Heart right ventricle (tissue), 16 donors: ENCODE results near the gene TRPV5. TPM values are rescaled to one million over a fixed set of nuclear protein-coding genes. Genes with fewer than 3 reads are reported as not detected.

Experiments
- ATAC-seq, 8 donors: fragments of 200-7000 bp; cut with Tn5 transposase; one replicate each; pipeline ENCODE4 v1.9.1; 2020; ENCODE audit warnings: mild to moderate bottlenecking in 8 of 8, moderate library complexity in 8 of 8, moderate number of reproducible peaks in 1 of 8
- DNase-seq, 2 donors: peaks; one replicate each; pipeline ENCODE4 v3.0.0-alpha.2; 2020
- H3K27ac ChIP-seq, 10 donors: fragments of 200-600 bp; sonication (generic) in 2 of 10; one replicate each; pipeline versions ENCODE4 v1.5.0 to v1.8.0; 2020 to 2022; ENCODE audit warnings: mild to moderate bottlenecking in 3 of 10
- H3K27me3 ChIP-seq, 7 donors: fragments of 200-600 bp; one replicate each; pipeline ENCODE4 v1.8.0; 2021 to 2022; ENCODE audit warnings: mild to moderate bottlenecking in 2 of 7
- H3K36me3 ChIP-seq, 9 donors: fragments of 200-600 bp; sonication (generic) in 1 of 9; one replicate each; pipeline versions ENCODE4 v1.5.0 to v1.8.0; 2020 to 2022; ENCODE audit warnings: mild to moderate bottlenecking in 2 of 9
- H3K4me1 ChIP-seq, 9 donors: fragments of 200-600 bp; sonication (generic) in 1 of 9; one replicate each; pipeline versions ENCODE4 v1.5.0 to v1.8.0; 2020 to 2022; ENCODE audit warnings: mild to moderate bottlenecking in 4 of 9
- H3K4me3 ChIP-seq, 10 donors: fragments of 200-600 bp; sonication (generic) in 2 of 10; one replicate each; pipeline versions ENCODE4 v1.5.0 to v1.8.0; 2020 to 2022; ENCODE audit warnings: mild to moderate bottlenecking in 7 of 10, moderate library complexity in 2 of 10
- H3K9me3 ChIP-seq, 11 donors: fragments of 200-600 bp in 10 of 11; sonication (generic) in 2 of 11; one replicate each; pipeline versions ENCODE4 v1.5.0 to v1.8.0; 2013 to 2022; ENCODE audit warnings: mild to moderate bottlenecking in 2 of 11, control low read depth in 1 of 11, moderate library complexity in 1 of 11
- CTCF ChIP-seq, 9 donors: fragments of 200-600 bp; sonication (generic) in 2 of 9; IDR thresholded peaks; one replicate each; pipeline versions ENCODE4 v1.5.0 to v1.8.0; 2021 to 2022; ENCODE audit warnings: antibody characterized with exemption in 9 of 9, mild to moderate bottlenecking in 5 of 9, moderate library complexity in 1 of 9
- WGBS, 2 donors: extraction: QIAGEN DNeasy Blood & Tissue Kit; methylation state at CpG; one replicate each; pipeline ENCODE4 v1.1.7; 2013; ENCODE audit warnings: inconsistent platforms in 1 of 2; 5-methylcytosine and 5-hydroxymethylcytosine counted together
- intact Hi-C, 10 donors: fragments of 100-400 bp; cut with DNase I; formaldehyde crosslinking; loops; one replicate each; pipeline versions ENCODE4 v1.11.1 to v1.14.2; 2022
- polyA plus RNA-seq, 2 donors: library from polyadenylated mRNA; stranded (reverse); fragments of 200-250 nt; gene quantifications; one replicate each; pipeline ENCODE4 v1.2.3, GENCODE V29; 2013
- total RNA-seq, 10 donors: library from RNA; stranded (reverse); fragmentation: NEBNext Ultra II Directional in 3 of 10; extraction: Animal tissue kit (Norgen Biotek cat#: 25700) in 3 of 10; gene quantifications; one replicate each; pipeline versions ENCODE4 v1.2.1 to v1.2.4, GENCODE V29; 2021 to 2023
- donor health status: Arrhythmogenic right ventricular cardiomyopathy.
- donor health status: ischemic (EF 13 %, LVEDD 7.1; RV severe dilation, severe dysfunction).
- donor health status: healthy with polysubstance abuse.
- donor health status: DM: no; HTN: yes; CAD: no.
- donor health status: DM: no; HTN: no; CAD: no.
- donor health status: ischemic (EF 25% LVEDD 6.9; RV normal size, moderate dysfunction).
- donor health status: ischemic (EF 25% LVEDD 5.7; RV mildly dilated, moderate dysfunction).
- donor health status: healthy.
- donor health status: DM: yes; HTN: yes; CAD: no.
- donor health status: Ischemic cardiomyopathy.
- donor health status: ischemic (EF 35%, LVEDD 5.7; RV mildly dilated, moderate dysfunction).
- donor health status: nonischemic (EF 11% LVEDD 7.7; RV severe dilation, severe dysfunction).
- donor health status: DM: yes; HTN: yes; CAD: no.
- donor health status: PGD.
- donor health status: ischemic (EF 29% LVEDD 5.4; RV normal size, mild dysfunction).
- donor health status: nonischemic (EF 23%, LVEDD 6.1; RV moderate dilation, normal function).

TRPV5 gene
- total and polyA plus RNA-seq, 12 donors, result not detected

- no peak overlapping the region for H3K27ac ChIP-seq
- no peaks in the 10 kb centered on the region for H3K9me3 ChIP-seq
- TF ChIP-seq CTCF (IDR thresholded peaks at IDR 0.05), result no peak
- intact Hi-C loops, result no loop called here
- no peaks in the 10 kb centered on the region for H3K36me3 ChIP-seq
- no peak overlapping the region for H3K4me3 ChIP-seq
- ATAC-seq, result no peak
- WGBS, 2 donors, result 78 to 81% methylated on average over 2 of the region's 2 CpGs
- DNase-seq, result no peak
- H3K27me3 ChIP-seq, result peaks cover 0 to 25% (median 0%) of the 10 kb centered on the region in 7 donors
- peaks cover 0 to 21% (median 0%) of the 10 kb centered on the region in 9 donors for H3K4me1 ChIP-seq
These were observed 23.1 kb downstream of the TRPV5 start for GRCh38 chr7:142910481-142910880.

- peaks cover 0 to 25% (median 0%) of the 10 kb centered on the region in 7 donors for H3K27me3 ChIP-seq
- no peak overlapping the region for H3K4me3 ChIP-seq
- WGBS, 2 donors, result 67 to 73% methylated on average over 2 of the region's 2 CpGs
- no peak overlapping the region for H3K27ac ChIP-seq
- TF ChIP-seq CTCF (IDR thresholded peaks at IDR 0.05), result no peak
- intact Hi-C loops, result no loop called here
- ATAC-seq, result no peak
- H3K9me3 ChIP-seq, result peaks cover 0 to 4% (median 0%) of the 10 kb centered on the region in 11 donors
- no peaks in the 10 kb centered on the region for H3K36me3 ChIP-seq
- DNase-seq, result no peak
- H3K4me1 ChIP-seq, result peaks cover 0 to 21% (median 0%) of the 10 kb centered on the region in 9 donors
These were observed 23.5 kb downstream of the TRPV5 start for GRCh38 chr7:142910031-142910433.

DNA sequence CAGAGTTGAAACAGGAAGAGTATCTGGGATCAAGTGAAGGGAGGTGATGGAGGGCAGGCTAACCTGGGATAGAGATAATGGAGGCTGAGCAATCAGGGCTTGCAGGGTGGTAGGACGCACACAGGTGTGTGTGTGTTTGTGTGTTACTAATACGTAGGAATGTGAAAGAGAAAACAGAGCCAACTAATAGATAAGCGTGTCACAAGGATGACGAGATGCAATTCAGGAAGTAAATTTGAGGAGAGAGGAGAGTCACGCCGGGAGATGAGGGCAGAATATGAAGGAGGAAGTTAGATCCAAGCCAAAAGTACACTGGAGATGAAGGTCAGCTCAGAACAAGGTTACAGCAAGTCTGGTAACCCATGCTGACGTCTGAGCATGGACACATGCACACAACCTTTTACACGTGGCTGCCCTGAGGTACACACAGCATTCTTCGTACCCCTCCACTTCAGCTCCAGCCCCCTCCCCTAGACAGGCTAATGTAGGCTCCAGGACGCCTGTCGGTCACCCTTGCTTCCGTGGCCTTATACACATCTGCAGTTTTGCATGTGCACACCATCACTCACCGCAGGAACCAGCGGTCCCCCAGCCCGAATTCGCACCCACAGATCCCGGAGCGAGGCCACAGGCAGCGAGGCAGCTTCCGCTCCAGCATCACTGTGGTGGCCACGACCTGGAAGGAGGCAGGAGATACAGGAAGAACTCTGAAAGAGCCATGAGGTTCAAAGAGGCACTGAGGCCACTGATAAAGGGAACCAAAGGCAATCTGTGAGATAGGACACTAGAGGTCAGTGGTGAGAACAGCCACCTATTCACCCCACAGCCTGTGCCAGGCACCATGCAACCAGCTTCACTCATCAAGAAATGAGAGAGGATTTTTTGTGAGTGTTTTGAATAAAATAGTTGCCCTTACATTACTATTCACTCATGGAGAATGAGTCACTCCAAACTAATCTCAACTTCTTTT lies 24.3 kb downstream of the TRPV5 start:
- H3K27me3 ChIP-seq, result peaks cover 0 to 25% (median 0%) of the 10 kb centered on the region in 7 donors
- WGBS, 2 donors, result 65 to 66% methylated on average over 21 of the region's 21 CpGs
- peak in 1 of 8 donors; percentile 24 for ATAC-seq

More for the DNA sequence above, 24.3 kb downstream of the TRPV5 start:
- no peaks in the 10 kb centered on the region for H3K36me3 ChIP-seq
- H3K27ac ChIP-seq, result peak overlapping the region in 1 of 10 donors; percentile 26
- TF ChIP-seq CTCF (IDR thresholded peaks at IDR 0.05), result peak in 3 of 9 donors; percentile 6 to 44 (median 13)
- peaks cover 0 to 21% (median 0%) of the 10 kb centered on the region in 9 donors for H3K4me1 ChIP-seq
- peaks cover 0 to 8% (median 3%) of the 10 kb centered on the region in 11 donors for H3K9me3 ChIP-seq
- DNase-seq, result no peak
- no peak overlapping the region for H3K4me3 ChIP-seq
- intact Hi-C loops, result no loop called here
